GM12891 (cell line): ENCODE measurements around the gene TPSB2.
"Not testable (repeated sequence)": the region's sequence is repeated elsewhere in the genome, so short reads cannot be mapped to it uniquely, and the experiment has no call there.

Experiments
- POLR2A ChIP-seq: IDR thresholded peaks from 2 replicates; pipeline ENCODE4 v1.6.1; 2011; ENCODE audit warnings: low read depth, low read length, control low read depth
- SPI1 ChIP-seq: IDR thresholded peaks from 2 replicates; pipeline ENCODE4 v1.6.1; 2011; ENCODE audit warnings: low read depth, low read length, control low read depth
- TAF1 ChIP-seq: IDR thresholded peaks from 2 replicates; pipeline ENCODE4 v1.6.1; 2011; ENCODE audit warnings: low read depth, low read length, control low read depth

GRCh38 chr16:1229476-1229875 is 508 bp downstream of the TPSB2 start:
- TF ChIP-seq TAF1, POLR2A, SPI1: not testable (repeated sequence)
